Stimulated activated CD4-positive, alpha-beta T cell treated with anti-CD3 and anti-CD28 coated beads, Interleukin-1b, Interleukin-23, amount 100 ng/mL, for 1 hour (primary cell): ENCODE results near the gene ETV5.

Source experiments
- DNase-seq, 2 donors: peaks; one replicate each; pipeline ENCODE4 v3.0.0-alpha.2; 2020; ENCODE audit warnings: low read depth in 2 of 2

ETV5 gene

DNA sequence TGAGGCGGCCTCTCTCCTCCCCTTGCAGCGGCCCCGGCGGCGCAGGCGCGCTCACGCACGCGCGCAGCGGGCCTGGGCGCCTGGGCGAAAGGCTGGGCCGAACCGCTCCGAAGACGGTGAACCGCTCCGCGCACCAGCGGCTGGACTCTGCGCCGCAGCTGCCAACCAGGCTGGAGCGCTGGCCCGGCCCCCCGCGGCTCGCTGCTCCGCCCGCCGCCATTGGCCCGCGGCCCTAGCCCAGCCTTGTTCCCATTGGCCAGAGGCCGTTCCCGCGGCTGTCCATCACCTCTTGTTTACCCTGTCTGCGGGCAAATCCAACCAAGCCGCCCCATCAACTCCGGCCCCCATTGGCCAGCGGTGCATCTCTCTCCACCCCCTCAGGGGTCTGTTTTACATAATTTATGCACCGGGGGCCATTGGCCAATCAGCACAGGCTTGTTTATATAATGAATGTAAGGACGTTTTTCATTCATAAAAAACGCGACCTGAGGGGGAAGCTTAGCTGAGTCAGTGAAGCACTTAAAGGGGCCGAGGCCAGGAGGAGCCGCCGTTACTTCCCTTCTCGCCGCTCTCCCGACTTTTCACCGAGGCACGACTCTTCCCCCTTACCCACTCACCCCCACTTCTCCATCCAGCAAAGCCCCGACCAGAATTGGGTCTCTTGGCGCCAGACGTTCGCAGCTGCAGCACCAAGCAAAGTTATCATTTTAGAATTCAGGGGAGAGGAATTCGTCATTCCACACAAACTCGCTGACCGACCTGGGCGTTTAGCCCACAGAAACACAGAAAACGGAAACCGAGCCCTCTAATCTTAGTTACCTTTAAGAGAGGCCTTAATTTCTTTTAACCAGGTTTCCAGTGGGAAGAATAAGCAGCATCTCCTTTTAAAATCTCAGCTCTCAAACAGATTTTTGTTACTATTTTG, at the start of gene ETV5:
Gene ETV5, minus strand, starts transcription at position 149 of the 925 bp plus-strand sequence. CDS start 3,221 bp downstream, outside the sequence.
- peak; percentile 46 to 69 for DNase-seq

DNA sequence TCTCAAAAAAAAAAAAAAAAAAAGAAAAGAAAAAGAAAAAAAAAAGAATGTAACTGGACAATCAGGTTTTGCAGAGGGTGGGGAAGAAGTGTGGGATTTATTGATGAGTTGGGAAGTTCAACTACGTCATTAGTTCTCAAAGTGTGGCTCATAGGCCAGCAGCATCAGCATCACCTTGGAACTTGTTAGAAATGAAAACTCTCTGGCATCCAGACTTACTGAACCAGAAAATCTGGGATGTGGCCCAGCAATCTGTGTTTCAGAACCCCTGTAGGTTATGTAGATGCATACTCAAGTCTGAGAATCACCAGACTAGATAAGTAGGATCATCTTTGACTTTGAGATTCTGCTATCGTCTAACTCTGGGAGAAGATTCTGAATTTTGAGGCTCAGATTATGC, 45.8 kb upstream of the ETV5 start:
- DNase-seq: no peak

DNA sequence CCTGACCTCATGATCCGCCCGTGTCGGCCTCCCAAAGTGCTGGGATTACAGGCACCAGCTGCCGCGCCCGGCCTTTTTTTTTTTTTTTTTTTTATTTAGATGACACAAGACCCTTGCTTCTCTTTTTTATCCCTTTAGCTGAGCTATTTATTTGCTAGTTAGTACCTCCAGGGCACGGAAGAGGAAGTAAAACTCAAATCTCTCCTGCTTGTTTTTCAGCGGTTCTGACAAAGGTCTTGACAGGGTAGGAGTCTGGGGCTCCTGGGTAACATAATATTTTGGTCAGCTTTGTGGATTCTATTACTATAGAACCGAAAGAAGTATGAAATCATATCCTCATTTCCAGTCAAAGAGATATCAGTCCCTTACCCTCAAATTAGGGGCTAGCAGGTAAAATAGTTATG, 44.0 kb upstream of the ETV5 start:
- no peak for DNase-seq

DNA sequence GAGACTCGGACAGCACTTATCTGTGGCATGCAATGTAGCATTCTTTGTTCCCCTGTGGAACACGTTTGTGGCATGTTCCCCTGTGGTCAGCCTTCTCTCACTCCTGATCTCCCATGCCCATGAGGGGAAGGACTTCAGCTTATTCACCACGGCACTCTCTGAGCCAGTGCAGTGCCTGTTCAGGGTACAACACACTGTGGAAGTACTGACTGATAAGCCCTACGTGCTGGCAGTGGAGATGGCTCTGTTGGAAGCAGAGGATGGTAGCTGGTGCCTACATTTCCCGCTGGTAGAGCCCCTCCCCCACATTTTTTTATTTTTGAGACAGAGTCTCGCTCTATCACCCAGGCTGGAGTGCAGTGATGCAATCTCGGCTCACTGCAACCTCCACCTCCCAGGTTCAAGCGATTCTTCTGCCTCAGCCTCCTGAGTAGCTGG, 43.5 kb upstream of the ETV5 start:
- no peak for DNase-seq

DNA sequence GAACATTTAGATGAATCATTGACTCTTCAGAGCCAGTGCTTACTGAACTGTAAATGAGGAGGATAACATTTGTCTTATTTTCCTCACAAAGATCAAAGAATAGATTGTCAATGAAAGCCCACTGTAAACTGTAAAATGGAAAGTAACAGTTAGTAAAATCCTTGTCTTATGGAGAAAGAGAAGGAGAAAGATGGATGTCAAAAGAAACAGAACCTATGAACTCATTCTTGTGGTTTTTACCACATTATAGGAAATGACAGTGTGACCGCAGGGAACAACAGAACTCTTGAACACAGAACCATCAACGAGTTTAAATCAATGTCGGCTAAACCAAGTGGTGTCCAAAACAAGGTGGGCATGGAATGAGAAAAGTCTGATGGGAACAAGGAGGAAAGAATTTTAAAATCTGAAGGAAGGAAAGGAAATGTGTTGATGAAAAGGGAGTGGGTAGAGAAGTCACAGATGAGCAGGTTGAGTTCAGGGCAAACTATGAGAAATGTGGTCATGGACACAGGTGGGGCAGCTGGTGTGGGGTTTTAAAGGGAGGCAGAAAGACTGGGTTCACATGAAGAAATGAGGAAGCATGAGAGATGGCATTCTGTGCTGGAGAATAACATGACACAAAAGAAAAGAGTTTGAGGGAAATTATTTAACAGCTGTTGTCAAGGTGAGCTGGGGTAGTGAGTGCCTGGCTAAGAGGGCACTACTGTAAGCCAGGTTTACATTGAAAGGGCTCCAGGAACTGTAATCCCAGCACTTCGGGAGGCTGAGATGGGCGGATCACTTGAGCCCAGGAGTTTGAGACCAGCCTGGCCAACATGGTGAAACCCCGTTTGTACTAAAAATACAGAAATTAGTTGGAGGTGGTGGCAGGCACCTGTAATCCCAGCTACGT, 42.4 kb upstream of the ETV5 start:
- DNase-seq: no peak

DNA sequence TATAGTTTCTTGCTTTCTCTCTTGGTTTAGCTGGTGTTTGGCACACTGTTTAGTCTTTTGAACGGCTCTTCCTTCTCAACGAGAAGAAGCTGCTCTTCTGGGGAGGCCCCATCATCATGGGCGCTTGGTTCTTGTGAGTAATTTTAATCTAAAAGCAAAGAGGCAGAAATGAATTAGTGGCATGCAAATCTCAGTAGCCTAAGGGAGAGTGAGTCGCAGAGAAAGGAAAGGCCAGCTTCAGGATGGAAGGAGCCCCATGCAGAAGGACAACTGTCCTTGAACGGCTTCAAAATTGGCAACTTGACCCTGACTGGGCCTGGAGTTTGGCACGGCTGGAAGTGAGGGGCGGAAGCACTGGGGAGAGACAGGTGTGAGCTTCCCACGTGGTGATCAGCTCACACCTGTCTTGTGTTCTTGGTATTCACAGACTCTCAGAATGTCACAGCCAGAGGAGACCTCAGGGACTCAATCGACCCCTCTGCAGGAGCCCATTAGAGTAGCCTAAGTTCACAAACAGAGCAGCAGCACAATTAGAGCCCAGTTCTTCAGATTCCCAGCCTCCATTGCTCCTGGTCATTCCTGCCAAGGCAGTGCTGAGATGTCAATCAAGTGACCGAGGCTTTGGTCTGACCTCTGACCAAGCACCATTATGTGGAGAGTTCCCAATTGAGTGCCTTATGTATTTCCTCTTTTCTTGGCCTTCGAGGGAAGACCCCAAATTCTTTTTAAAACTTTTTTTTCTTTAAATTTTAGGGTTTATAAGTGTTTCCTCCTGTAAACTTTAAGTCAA, 41.3 kb upstream of the ETV5 start:
- no peak for DNase-seq

DNA sequence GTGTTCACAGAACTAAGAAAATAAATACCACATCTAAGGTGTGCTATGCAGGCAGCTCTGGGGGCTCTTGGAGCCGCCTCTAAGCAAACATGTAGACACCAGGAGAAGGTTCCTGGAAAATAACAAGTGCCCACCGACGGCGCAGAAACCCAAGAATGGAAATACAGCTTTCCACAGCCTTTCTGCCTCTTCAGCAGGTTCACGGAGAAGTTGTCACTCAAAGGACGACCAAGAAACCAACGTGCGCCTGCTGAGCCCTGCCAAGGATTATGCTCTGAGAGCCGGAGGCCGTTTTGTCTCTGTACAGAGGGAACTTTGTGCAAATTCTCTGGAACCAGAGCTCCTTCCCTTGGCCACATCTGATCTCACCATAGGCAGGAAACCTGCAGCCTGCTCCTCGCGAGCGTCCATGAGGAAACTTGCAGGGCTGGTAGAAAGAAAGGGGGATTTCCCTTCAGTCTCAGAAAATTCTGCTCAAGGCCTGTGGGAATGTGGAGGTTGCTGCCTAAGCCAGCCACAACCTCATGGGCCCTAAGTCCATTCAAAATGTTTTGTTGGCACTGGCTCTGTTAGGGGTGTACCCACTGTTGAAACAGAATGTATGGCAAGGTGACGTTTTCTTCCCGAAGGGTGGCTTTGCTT, 40.6 kb upstream of the ETV5 start:
- DNase-seq: no peak

DNA sequence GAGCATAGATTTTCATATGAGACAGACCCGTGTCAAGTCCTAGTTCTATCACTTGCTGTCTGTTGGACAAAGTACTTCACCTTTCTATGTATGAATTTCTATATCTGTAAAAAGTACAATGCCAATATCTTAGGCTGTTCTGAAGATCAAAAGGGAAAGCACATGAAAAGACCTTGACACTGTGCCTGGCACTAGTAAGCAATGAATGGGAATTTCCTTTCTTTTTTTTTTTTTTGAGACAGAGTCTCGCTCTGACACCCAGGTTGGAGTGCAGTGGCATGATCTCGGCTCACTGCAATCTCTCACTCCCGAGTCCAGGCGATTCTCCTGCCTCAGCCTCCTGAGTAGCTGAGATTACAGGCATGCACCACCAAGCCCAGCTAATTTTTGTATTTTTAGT, 35.4 kb upstream of the ETV5 start:
- no peak for DNase-seq

DNA sequence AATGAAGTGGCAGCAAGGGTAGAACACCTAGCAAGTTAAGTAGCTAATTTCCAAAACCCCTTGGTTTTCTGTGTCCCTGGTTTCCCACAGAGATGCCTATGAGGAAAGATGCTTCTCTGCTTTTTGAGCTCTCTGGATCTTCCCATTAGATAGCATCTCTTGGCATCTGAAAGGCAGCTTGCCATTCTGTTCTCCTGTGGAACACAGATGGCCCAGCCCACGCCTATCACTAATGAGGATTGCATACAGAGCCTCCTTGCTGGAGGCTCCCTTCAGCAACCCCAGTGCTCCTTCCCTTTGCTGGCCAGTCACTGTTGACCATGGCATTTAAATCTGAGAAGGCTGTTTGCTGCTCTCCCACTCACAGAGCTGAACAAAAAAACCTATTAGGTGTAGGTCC, 34.4 kb upstream of the ETV5 start:
- DNase-seq: no peak

DNA sequence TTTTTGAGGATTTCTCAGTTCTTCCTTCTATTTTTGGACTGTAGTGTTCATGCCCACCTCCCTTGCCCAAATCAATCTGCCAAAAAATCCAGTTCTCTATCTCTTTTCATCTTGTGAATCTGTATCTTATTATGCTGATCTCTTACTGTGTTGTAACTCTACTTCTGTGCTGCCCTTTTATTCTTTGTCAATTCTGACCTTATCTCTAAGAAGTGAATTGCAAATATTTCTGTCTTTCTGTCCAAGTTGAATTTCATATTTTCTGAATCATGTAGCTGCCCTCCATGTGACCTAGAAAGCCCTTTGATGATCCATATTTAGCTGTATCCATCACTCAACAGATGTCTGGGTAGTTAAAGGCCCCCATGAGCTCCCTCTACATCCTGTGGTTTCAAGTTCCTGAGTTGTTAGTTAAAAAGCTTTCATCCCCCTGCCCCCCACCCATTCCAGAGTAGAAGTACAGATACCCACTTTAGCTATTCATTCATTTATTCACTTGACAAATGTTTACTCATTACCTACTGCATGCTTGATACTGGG, 33.6 kb upstream of the ETV5 start:
- DNase-seq: no peak

DNA sequence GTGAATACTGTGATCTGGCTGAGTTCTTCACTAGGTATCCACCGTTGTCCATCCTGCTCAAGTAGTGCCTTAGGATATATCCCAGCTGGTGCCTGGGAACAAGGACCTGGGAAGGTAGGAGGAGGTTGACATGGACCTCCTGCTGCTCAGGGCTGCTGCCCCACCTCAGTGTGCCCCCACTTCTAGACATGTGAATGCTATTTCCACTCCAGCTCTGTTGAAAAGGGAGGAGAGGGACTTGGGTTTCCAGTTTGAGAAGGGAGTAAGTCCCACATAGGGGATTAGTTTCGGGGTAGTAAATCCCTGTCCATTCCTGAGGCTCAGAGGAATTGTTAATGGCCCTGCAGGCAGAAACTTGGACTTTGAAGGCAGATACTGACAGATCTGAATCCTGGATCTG, 32.9 kb upstream of the ETV5 start:
- DNase-seq: no peak

DNA sequence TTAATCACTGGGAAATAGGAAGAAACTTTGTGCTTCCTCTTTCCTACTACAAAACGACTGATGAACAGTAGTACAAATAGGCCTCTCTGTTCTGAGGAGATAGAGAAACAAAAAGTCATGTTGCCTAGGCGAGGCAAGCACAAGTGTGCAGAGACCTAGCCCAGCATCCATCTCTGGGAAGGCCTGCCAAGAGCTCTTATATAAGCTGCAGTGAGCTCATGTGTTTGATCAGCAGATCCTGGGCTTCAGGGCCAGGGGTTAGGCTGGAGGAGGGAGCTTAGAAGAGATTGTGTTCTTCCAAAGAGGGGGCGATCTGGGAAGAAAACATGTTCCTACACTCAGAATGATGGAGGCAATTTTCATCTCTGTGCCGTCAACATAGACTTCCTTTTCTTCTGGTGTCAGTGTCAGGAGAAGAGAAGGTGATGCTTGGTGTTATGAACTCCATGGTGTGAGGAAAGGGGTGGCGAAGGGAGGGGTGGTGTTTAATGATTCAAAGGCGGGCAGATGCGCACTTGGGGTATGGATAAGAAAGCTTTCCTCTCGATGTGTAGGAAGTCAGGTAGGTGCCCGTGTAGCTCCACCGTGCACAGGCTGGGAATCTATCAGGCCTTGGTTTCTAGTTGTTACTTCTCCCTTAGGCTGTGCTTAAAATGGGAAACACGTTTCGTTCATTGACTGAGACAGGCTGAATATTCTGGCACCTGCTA, 29.5 kb upstream of the ETV5 start:
- no peak for DNase-seq

DNA sequence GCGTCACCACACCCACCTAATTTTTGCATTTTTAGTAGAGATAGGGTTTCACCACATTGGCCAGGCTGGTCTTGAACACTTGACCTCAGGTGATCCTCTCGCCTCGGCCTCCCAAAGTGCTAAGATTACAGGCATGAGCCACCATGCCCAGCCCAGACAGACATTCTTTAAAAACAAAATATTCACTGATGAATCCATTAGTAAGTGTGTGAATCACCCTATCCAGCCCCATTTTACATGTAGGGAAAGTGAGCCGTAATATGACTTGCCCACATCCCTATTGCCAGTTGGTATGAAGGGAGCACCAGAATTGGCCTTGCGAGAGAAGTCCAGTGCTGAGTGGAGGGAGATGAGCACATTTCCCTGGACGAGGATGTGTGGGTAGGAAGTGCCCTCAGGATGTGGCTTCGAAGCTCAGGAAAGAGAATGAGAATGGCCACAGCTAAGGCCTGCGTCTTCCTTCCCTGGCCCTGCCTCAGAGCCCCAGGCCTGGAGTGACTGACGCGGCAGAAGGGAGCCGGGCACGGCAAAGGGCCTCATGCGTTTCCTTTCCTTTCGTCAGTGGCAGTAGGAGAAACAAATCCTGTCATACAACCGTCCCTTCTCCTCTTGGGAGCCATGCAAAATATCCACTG, 28.3 kb upstream of the ETV5 start:
- DNase-seq: no peak

DNA sequence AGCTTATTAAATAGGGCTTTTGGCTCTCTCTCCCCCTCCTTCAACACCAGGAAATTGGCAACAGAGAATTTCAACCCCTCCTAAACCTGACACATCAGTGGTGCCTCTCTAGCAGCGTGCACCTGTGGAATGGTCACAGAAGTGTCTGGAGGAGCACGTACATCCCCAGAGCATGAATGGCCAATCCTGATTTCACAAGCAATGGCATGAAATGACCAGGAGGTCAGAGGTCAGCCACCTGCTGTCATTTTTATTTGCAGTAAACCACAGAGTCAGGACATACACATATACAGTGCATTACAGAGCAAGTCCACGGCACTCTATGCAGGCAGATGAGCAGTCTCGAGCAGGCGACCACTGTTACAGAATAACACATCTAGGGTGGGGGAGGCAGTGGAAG, 25.1 kb upstream of the ETV5 start:
- no peak for DNase-seq

DNA sequence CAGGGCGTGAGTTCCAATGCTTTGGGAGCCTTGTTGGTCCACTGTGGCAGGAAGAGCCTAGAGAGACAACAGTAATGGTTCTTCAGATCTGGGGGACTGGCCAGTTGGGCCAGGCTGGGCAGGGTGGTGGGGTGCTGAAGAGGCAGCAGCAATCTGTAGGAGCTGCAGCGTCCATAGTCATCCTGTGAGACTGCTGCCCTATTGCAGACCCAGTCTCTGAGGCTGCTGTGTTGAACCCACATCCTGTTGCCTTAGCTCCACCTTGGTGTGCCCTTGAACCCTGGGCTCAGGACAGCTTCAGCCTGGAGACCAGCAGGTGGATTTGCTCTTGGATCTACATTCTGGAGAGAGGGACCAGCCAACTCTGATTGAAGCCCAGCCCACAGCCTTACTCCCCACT, 23.6 kb upstream of the ETV5 start:
- no peak for DNase-seq

DNA sequence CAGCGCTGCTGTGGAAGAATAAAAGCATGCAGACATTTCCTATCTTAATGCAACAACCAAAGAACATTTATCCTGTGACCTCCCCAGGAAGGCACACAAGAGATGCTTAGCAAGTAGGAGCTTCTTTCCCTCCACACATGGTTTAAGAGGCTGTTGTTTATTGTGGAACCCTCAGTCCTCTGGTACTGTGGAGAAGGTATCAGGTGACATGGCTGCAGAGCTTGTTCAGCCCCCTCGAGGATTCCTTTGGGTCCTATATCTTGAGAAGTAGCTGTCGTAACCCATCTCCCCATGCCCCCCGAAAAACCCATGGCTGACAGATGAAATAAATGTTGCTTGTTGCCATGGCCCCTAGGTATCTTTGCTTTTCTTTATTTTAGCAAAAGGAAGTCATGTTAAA, 20.3 kb upstream of the ETV5 start:
- DNase-seq: no peak

DNA sequence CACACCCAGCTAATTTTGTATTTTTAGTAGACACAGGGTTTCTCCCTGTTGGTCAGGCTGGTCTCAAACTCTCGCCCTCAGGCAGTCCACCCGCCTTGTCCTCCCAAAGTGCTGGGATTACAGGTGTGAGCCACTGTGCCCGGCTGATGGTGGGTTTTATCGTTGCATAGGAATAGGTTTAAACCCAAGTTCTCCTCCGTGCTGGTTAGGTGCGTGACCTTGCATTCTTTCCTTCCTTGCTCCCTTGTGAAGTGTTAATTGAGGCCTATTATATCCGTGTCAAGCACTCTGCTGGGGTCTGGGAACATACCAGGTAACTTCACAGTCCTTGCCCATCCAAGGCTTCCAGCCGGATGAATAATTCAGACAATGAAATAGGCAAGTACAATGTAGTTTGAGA, 19.3 kb upstream of the ETV5 start:
- DNase-seq: no peak

DNA sequence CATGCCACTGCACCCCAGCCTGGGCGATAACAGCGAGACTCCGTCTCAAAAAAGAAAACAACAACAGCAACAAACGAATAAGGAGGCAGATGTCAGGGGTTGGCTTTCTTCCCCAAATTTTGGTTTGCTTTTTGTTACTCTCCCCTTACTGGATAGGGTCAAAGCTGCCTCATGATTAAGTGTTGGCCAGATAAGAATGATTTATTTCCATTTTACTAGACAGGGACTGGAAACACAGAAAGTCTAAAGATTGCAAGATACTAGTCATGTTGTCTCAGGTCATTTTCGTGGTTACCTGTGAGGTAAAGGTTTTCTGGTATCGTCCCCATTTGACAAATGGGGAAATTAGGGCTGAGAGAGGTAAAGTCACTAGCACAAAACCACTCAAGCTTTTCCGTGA, 18.6 kb upstream of the ETV5 start:
- no peak for DNase-seq

DNA sequence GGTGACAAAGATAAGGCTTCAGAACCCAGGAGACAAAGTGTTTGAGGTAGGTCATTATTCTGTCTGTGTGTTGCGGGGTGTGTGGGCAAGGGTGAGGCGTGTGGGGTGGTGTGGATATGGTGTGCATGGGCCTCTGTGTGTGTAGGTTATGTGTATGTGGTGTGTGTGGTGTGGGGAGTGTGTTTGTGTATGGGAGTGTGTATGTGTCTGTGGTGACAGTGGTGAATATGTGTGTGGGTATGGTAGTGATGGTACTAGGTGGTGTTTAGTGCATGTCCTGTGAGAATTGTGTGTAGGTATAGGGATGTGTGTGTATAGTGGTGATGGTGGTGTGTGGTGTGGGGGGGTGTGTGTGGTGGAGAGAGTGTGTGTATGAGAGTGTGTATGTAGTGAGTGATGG, 16.2 kb upstream of the ETV5 start:
- no peak for DNase-seq

DNA sequence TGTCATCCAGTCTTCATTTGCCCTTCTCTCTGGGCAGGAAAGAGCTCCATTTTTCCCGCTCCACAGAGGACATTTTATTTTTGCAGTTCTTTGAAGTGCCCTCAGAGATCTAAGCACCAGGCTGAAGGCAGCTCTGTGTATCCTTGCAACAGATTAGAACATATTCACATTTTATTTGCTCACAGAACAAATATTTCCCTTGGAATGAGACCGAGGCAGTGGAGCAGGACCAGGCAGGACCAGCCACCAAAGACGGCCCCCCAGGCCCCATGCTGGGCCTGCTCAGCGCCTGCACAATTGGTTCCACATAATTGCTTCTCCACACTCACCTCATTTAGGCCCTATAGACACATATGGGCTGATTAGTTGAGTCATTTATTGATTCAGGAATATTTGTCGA, 15.7 kb upstream of the ETV5 start:
- DNase-seq: no peak
